HepG2 (cell line): ENCODE results near the gene NUP35. TPM values are rescaled to one million over a fixed set of nuclear protein-coding genes. Genes with fewer than 3 reads are reported as not detected.

Experiments used
- ATF2 ChIP-seq: sonication (generic); formaldehyde crosslinking; IDR thresholded peaks from 2 replicates; pipeline ENCODE4 v1.4.0; 2020; ENCODE audit warnings: missing genetic modification reagents
- BATF2 ChIP-seq: sonication (generic); formaldehyde crosslinking; IDR thresholded peaks from 2 replicates; pipeline ENCODE4 v1.8.0; 2022; ENCODE audit warnings: mild to moderate bottlenecking, missing genetic modification reagents, moderate library complexity
- HIVEP1 ChIP-seq: sonication (generic); formaldehyde crosslinking; IDR thresholded peaks from 2 replicates; pipeline ENCODE4 v1.4.0; 2020; ENCODE audit warnings: mild to moderate bottlenecking, missing genetic modification reagents
- MAX ChIP-seq: IDR thresholded peaks from 2 replicates; pipeline ENCODE4 v1.6.1; 2012; ENCODE audit warnings: inconsistent platforms
- MXD4 ChIP-seq: IDR thresholded peaks from 2 replicates; pipeline ENCODE4 v1.6.1; 2016; ENCODE audit warnings: mild to moderate bottlenecking, missing biosample characterization, missing genetic modification reagents
- PAX8 ChIP-seq: sonication (generic); formaldehyde crosslinking; IDR thresholded peaks from 2 replicates; pipeline ENCODE4 v1.8.0; 2022; ENCODE audit warnings: mild to moderate bottlenecking, missing genetic modification reagents, borderline replicate concordance
- PBX3 ChIP-seq: sonication (generic); formaldehyde crosslinking; IDR thresholded peaks from 2 replicates; pipeline ENCODE4 v1.8.1; 2023; ENCODE audit warnings: missing genetic modification reagents, inconsistent platforms, borderline replicate concordance
- RERE ChIP-seq: IDR thresholded peaks from 2 replicates; pipeline ENCODE4 v1.6.1; 2016; ENCODE audit warnings: low read depth, missing genetic modification reagents, missing compliant biosample characterization
- SIN3A ChIP-seq: IDR thresholded peaks from 2 replicates; pipeline ENCODE4 v1.6.1; 2011; ENCODE audit warnings: low read depth, mild to moderate bottlenecking, control low read depth, low read length, borderline replicate concordance
- SIX4 ChIP-seq: sonication (generic); formaldehyde crosslinking; IDR thresholded peaks from 2 replicates; pipeline ENCODE4 v1.4.0; 2020; ENCODE audit warnings: missing genetic modification reagents
- SP1 ChIP-seq, 2 experiments: fragments of 450-650 bp in 1 of 2; sonication (generic) in 1 of 2; formaldehyde crosslinking in 1 of 2; IDR thresholded peaks; 2 replicates each; pipeline versions ENCODE4 v1.4.0 to v1.6.1; 2016 to 2020; ENCODE audit warnings: missing genetic modification reagents in 1 of 2
- ZFP62 ChIP-seq: sonication (generic); formaldehyde crosslinking; IDR thresholded peaks from 2 replicates; pipeline ENCODE4 v1.4.0; 2020; ENCODE audit warnings: missing genetic modification reagents
- ZNF264 ChIP-seq: sonication (generic); formaldehyde crosslinking; IDR thresholded peaks from 2 replicates; pipeline ENCODE4 v1.4.0; 2020; ENCODE audit warnings: missing genetic modification reagents
- ZNF274 ChIP-seq: sonication (generic); formaldehyde crosslinking; IDR thresholded peaks from 2 replicates; pipeline ENCODE4 v1.5.1; 2020; ENCODE audit warnings: mild to moderate bottlenecking, missing genetic modification reagents
- ZNF629 ChIP-seq: sonication (generic); formaldehyde crosslinking; conservative IDR thresholded peaks from 2 replicates; pipeline ENCODE4 v1.5.0; 2020; ENCODE audit warnings: missing genetic modification reagents
- ZNF790 ChIP-seq: sonication (generic); formaldehyde crosslinking; IDR thresholded peaks from 2 replicates; pipeline ENCODE4 v1.8.0; 2022; ENCODE audit warnings: missing genetic modification reagents, mild to moderate bottlenecking, borderline replicate concordance
- ZNF792 ChIP-seq: IDR thresholded peaks from 2 replicates; pipeline ENCODE4 v1.6.1; 2016
- ZSCAN5A ChIP-seq: sonication (generic); formaldehyde crosslinking; IDR thresholded peaks from 2 replicates; pipeline ENCODE4 v1.8.0; 2022; ENCODE audit warnings: mild to moderate bottlenecking, missing genetic modification reagents, borderline replicate concordance
- polyA plus RNA-seq, 8 experiments: library from polyadenylated mRNA; depleted of rRNA in 3 of 8; stranded (reverse) in 7 of 8; unstranded in 1 of 8; fragments of >200 nt; fragmentation: Illumina TruSeq in 4 of 8; extraction: Trizol in 4 of 8; gene quantifications; 2 replicates each; pipeline versions ENCODE4 v1.2.1 to v1.2.3, GENCODE V29; 2011 to 2016; ENCODE audit warnings: low read depth in 4 of 8, missing spikeins in 1 of 8, mixed read lengths in 1 of 8; ENCODE audit not compliant: insufficient read depth in 1 of 8
- total RNA-seq, 5 experiments: library from RNA; depleted of rRNA; stranded (reverse); fragments of >200 nt; fragmentation: Illumina TruSeq; extraction: Trizol; gene quantifications; 2 replicates each; pipeline ENCODE4 v1.2.3, GENCODE V29; 2016; ENCODE audit warnings: low read depth in 1 of 5

The NUP35 gene
- total and polyA plus RNA-seq, 2 of the 13 experiments (the other 11 are each of a cell fraction or from before 2014, with no cell fraction given): 16.9 to 53.6 TPM

- 0 out of 2 replicates have a peak, but pooled peaks have one; percentile 27 for TF ChIP-seq RERE (CRISPR knock-in tag)
- no peak for TF ChIP-seq ZNF629 (CRISPR knock-in tag)
- TF ChIP-seq ZSCAN5A (CRISPR knock-in tag): peak; percentile 44; the same call in 1 of the 2 replicates
- TF ChIP-seq ZNF792 (CRISPR knock-in tag): no peak
- no peak; the same call in 1 of the 2 replicates for TF ChIP-seq ZNF790
- peak; percentile 81 for TF ChIP-seq HIVEP1 (CRISPR knock-in tag)
- no peak for TF ChIP-seq SP1 (IDR thresholded peaks at IDR 0.05)
- TF ChIP-seq SP1 (CRISPR knock-in tag; IDR thresholded peaks at IDR 0.05): peak; percentile 10; the same call in 1 of the 2 replicates
- peak; percentile 55; the same call in 1 of the 2 replicates for TF ChIP-seq BATF2 (CRISPR knock-in tag)
- peak; percentile 79; the same call in 1 of the 2 replicates for TF ChIP-seq ZNF274
- TF ChIP-seq ATF2 (CRISPR knock-in tag): peak; percentile 54; the same call in 1 of the 2 replicates
- peak; percentile 98 for TF ChIP-seq MXD4
- 0 out of 2 replicates have a peak, but pooled peaks have one; percentile 38 for TF ChIP-seq PAX8 (CRISPR knock-in tag)
- TF ChIP-seq ZNF264 (CRISPR knock-in tag): peak; percentile 17; the same call in 1 of the 2 replicates
- TF ChIP-seq PBX3 (CRISPR knock-in tag): no peak
- peak; percentile 98 for TF ChIP-seq MAX
- peak; percentile 52; the same call in 1 of the 2 replicates for TF ChIP-seq SIX4 (CRISPR knock-in tag)
- no peak for TF ChIP-seq ZFP62 (CRISPR knock-in tag)
- TF ChIP-seq SIN3A: peak; percentile 94
Measured at GRCh38 chr2:183124222-183124956, at the start of gene NUP35 (continued).
